Panc1 (cell line): ENCODE measurements around the gene C8B. TPM values are rescaled to one million over a fixed set of nuclear protein-coding genes. Genes with fewer than 3 reads are reported as not detected.

Source experiments
- ATAC-seq: fragments of 200-7000 bp; cut with Tn5 transposase; 2 replicates; pipeline ENCODE4 v1.9.1; 2020; ENCODE audit warnings: mild to moderate bottlenecking, moderate library complexity
- BruUV-seq: library from RNA; stranded (reverse); fragments of 400-500 nt; replicated peaks from 2 replicates; lab custom pipeline; 2021; lab: Mats Ljungman, UMichigan
- CTCF ChIA-PET: fragments of 300-600 bp; sonication (Branson Sonifier 250); formaldehyde crosslinking; loops from one replicate; lab custom pipeline; 2022; ENCODE audit warnings: antibody characterized with exemption; lab: Charles Lee
- POLR2A ChIA-PET: fragments of 300-600 bp; sonication (Branson Sonifier 250); formaldehyde crosslinking; loops from one replicate; lab custom pipeline; 2022; ENCODE audit warnings: antibody characterized with exemption; lab: Charles Lee
- DNase-seq: peaks from one replicate; pipeline ENCODE4 v3.0.0-alpha.2; 2010; ENCODE audit warnings: low read depth, low spot score
- H3K27ac ChIP-seq: 2 replicates; pipeline ENCODE4 v1.5.1; 2011; ENCODE audit warnings: mild to moderate bottlenecking, low read length, inconsistent platforms
- H3K27me3 ChIP-seq: fragments of 200-500 bp; sonication (Bioruptor generic); 2 replicates; pipeline ENCODE4 v1.6.0; 2014; ENCODE audit warnings: low read length, inconsistent platforms; ENCODE audit not compliant: control insufficient read depth, insufficient read depth
- H3K36me3 ChIP-seq: fragments of 200-500 bp; sonication (Bioruptor generic); 2 replicates; pipeline ENCODE4 v1.5.1; 2014; ENCODE audit warnings: inconsistent platforms, mild to moderate bottlenecking, low read length, moderate library complexity; ENCODE audit not compliant: control insufficient read depth, insufficient read depth
- H3K4me1 ChIP-seq: 2 replicates; pipeline ENCODE4 v1.5.1; 2011; ENCODE audit warnings: inconsistent platforms, mild to moderate bottlenecking, low read length, moderate library complexity; ENCODE audit not compliant: control insufficient read depth, insufficient read depth
- H3K4me3 ChIP-seq, 2 experiments: 2 replicates each; pipeline ENCODE4 v1.5.1; 2011 to 2012; ENCODE audit warnings: low read depth in 2 of 2, low read length in 2 of 2, mild to moderate bottlenecking in 2 of 2, inconsistent platforms in 1 of 2, moderate library complexity in 1 of 2
- H3K9me3 ChIP-seq: fragments of 200-500 bp; sonication (Bioruptor generic); 2 replicates; pipeline ENCODE4 v1.5.1; 2014; ENCODE audit warnings: low read depth, mild to moderate bottlenecking, inconsistent platforms, low read length, moderate library complexity; ENCODE audit not compliant: control insufficient read depth, insufficient read depth
- CTCF ChIP-seq: fragments of 450-650 bp; IDR thresholded peaks from 2 replicates; pipeline ENCODE4 v1.5.1; 2017; ENCODE audit warnings: mild to moderate bottlenecking
- POLR2AphosphoS5 ChIP-seq: IDR thresholded peaks from 2 replicates; pipeline ENCODE4 v1.6.1; 2012; ENCODE audit warnings: mild to moderate bottlenecking, low read depth, low read length, moderate library complexity
- REST ChIP-seq, 2 experiments: IDR thresholded peaks; 2 replicates each; pipeline ENCODE4 v1.6.1; 2011 to 2012; ENCODE audit warnings: low read depth in 2 of 2, control low read depth in 1 of 2, low read length in 1 of 2, mild to moderate bottlenecking in 1 of 2, moderate library complexity in 1 of 2; ENCODE audit not compliant: insufficient read depth in 1 of 2
- SIN3A ChIP-seq: IDR thresholded peaks from 2 replicates; pipeline ENCODE4 v1.6.1; 2012; ENCODE audit warnings: low read depth, mild to moderate bottlenecking, low read length, moderate library complexity, borderline replicate concordance; ENCODE audit not compliant: insufficient read depth
- TCF7L2 ChIP-seq: IDR thresholded peaks from 2 replicates; pipeline ENCODE4 v1.6.1; 2011; ENCODE audit warnings: mild to moderate bottlenecking, low read depth, low read length, inconsistent platforms
- in situ Hi-C: cut with HindIII; loops from 2 replicates; pipeline ENCODE4 v1.10.0; 2016; ENCODE audit warnings: low sequenced_read_pairs, low pct_unique_long_range_greater_than_20kb
- intact Hi-C: fragments of 100-400 bp; cut with micrococcal nuclease; formaldehyde crosslinking; loops from one replicate; pipeline ENCODE4 v1.10.0; 2022; ENCODE audit not compliant: unreplicated experiment
- total RNA-seq: library from RNA; stranded (reverse); gene quantifications from one replicate; pipeline ENCODE4 v1.2.1, GENCODE V29; 2021; ENCODE audit not compliant: unreplicated experiment

The C8B gene
- total RNA-seq, 1 experiment from 2014 or later = not detected

- POLR2A ChIA-PET = no interaction called here
- Histone ChIP-seq H3K9me3 (no peaks in the 10 kb centered on the region), H3K4me1 (no peaks in the 10 kb centered on the region), H3K4me3 (no peak overlapping the region), H3K36me3 (no peaks in the 10 kb centered on the region), H3K27me3 (no peaks in the 10 kb centered on the region; the same call in 1 of the 2 replicates), H3K27ac (no peak overlapping the region)
- intact Hi-C loops (no loop called here), in situ Hi-C loops (no loop called here)
- CTCF ChIA-PET = no interaction called here
- no TSS peak for BruUV-seq
- DNase-seq (no peak), ATAC-seq (no peak)
- TF ChIP-seq POLR2AphosphoS5 (no peak), REST (IDR thresholded peaks at IDR 0.05; ENCODE audit: insufficient read depth in 1 of 2, low read depth in 2 of 2, low read length in 1 of 2) (no peak), SIN3A (no peak), CTCF (no peak), TCF7L2 (no peak)
Observed at GRCh38 chr1:56897150-56898004, 68.4 kb downstream of the C8B start.

- Histone ChIP-seq H3K27me3 (no peaks in the 10 kb centered on the region; the same call in 1 of the 2 replicates), H3K27ac (no peak overlapping the region), H3K9me3 (no peaks in the 10 kb centered on the region), H3K36me3 (no peaks in the 10 kb centered on the region), H3K4me3 (no peak overlapping the region), H3K4me1 (no peaks in the 10 kb centered on the region)
- no peak for DNase-seq
- in situ Hi-C loops (no loop called here), intact Hi-C loops (no loop called here)
- BruUV-seq = no TSS peak
- ChIA-PET POLR2A (no interaction called here), CTCF (no interaction called here)
- no peak for ATAC-seq
- TF ChIP-seq SIN3A (no peak), TCF7L2 (no peak), POLR2AphosphoS5 (no peak), REST (IDR thresholded peaks at IDR 0.05; ENCODE audit: insufficient read depth in 1 of 2, low read depth in 2 of 2, low read length in 1 of 2) (no peak), CTCF (no peak)
Observed at GRCh38 chr1:56894014-56894413, 71.8 kb downstream of the C8B start.
